K562 (cell line): ENCODE results near the gene SLC25A21. TPM values are rescaled to one million over a fixed set of nuclear protein-coding genes. Genes with fewer than 3 reads are reported as not detected.

ENCODE experiments used
- ATAC-seq: fragments of 200-7000 bp; cut with Tn5 transposase; 3 replicates; pipeline ENCODE4 v1.9.1; 2020; ENCODE audit warnings: moderate library complexity
- BruUV-seq: library from RNA; stranded (reverse); fragments of 400-500 nt; replicated peaks from 2 replicates; lab custom pipeline; 2021; lab: Mats Ljungman, UMichigan
- CTCF ChIA-PET: fragments of 300-600 bp; formaldehyde crosslinking; extraction: SDS; loops from one replicate; lab custom pipeline; 2021; ENCODE audit warnings: low intra/inter-chr PET ratio; lab: Yijun Ruan, JAX
- POLR2A ChIA-PET: fragments of 300-600, 350-650 bp; sonication (Branson Sonifier 250); formaldehyde crosslinking; extraction: SDS; loops from one replicate; lab custom pipeline; 2021; ENCODE audit warnings: antibody characterized with exemption, inconsistent platforms; lab: Yijun Ruan, JAX
- DNase-seq, 4 experiments: peaks; one replicate each; pipeline versions ENCODE4 v3.0.0 to v3.0.0-alpha.2; 2011 to 2018; ENCODE audit warnings: low spot score in 3 of 4, mixed read lengths in 3 of 4; ENCODE audit errors: extremely low read depth in 1 of 4
- FAIRE-seq: peaks from 2 replicates; lab custom pipeline; 2011; peaks lifted over from hg19 to GRCh38; lab: Jason Lieb, UNC
- H2AFZ ChIP-seq: 2 replicates; pipeline ENCODE4 v1.6.0; 2011; ENCODE audit warnings: low read depth, low read length, control low read depth, inconsistent platforms
- H3K27ac ChIP-seq: fragments of 200-600 bp; 3 replicates; pipeline ENCODE4 v1.8.0; 2011; ENCODE audit warnings: low read depth, mild to moderate bottlenecking, control low read depth, inconsistent platforms, low read length, moderate library complexity, mixed read lengths; ENCODE audit errors: extremely low read depth
- H3K27me3 ChIP-seq, 2 experiments: fragments of 300-600 bp in 1 of 2; 2 replicates in 1 of 2; 3 replicates in 1 of 2; pipeline versions ENCODE4 v1.6.0 to v1.8.0; 2011; ENCODE audit warnings: inconsistent platforms in 2 of 2, low read length in 2 of 2, mild to moderate bottlenecking in 1 of 2, mixed read lengths in 1 of 2, moderate library complexity in 1 of 2; ENCODE audit not compliant: control insufficient read depth in 2 of 2, insufficient read depth in 2 of 2
- H3K36me3 ChIP-seq: fragments of 300-600 bp; 3 replicates; pipeline ENCODE4 v1.8.0; 2011; ENCODE audit warnings: mild to moderate bottlenecking, low read length, inconsistent platforms; ENCODE audit not compliant: control insufficient read depth, insufficient read depth
- H3K4me1 ChIP-seq, 2 experiments: fragments of 200-600 bp in 1 of 2; replicated peaks in 1 of 2; 2 replicates in 1 of 2; 3 replicates in 1 of 2; pipeline versions ENCODE4 v1.5.1 to v1.8.0; 2011; ENCODE audit warnings: inconsistent platforms in 2 of 2, low read length in 2 of 2, mild to moderate bottlenecking in 1 of 2, mixed read lengths in 1 of 2, moderate library complexity in 1 of 2; ENCODE audit not compliant: control insufficient read depth in 2 of 2, insufficient read depth in 2 of 2
- H3K4me2 ChIP-seq: 2 replicates; pipeline ENCODE4 v1.6.1; 2011; ENCODE audit warnings: low read length, control low read depth, inconsistent platforms, mixed read lengths; ENCODE audit not compliant: insufficient read depth
- H3K4me3 ChIP-seq: fragments of 200-600 bp; sonication (generic), shearing (Covaris generic); 2 replicates; pipeline ENCODE4 v1.5.1; 2016; ENCODE audit warnings: control low read depth, inconsistent platforms
- H3K79me2 ChIP-seq: fragments of 200-600 bp; 3 replicates; pipeline ENCODE4 v1.8.0; 2011; ENCODE audit warnings: low read length, inconsistent platforms; ENCODE audit not compliant: control insufficient read depth, insufficient read depth
- H3K9ac ChIP-seq, 2 experiments: 2 replicates each; pipeline versions ENCODE4 v1.6.0 to v1.6.1; 2011; ENCODE audit warnings: low read depth in 2 of 2, low read length in 2 of 2, control low read depth in 1 of 2, inconsistent platforms in 1 of 2, mild to moderate bottlenecking in 1 of 2, mixed read lengths in 1 of 2; ENCODE audit not compliant: insufficient read depth in 1 of 2
- H3K9me1 ChIP-seq: one replicate; pipeline ENCODE4 v1.6.0; 2011; ENCODE audit warnings: inconsistent platforms, mild to moderate bottlenecking, low read length, moderate library complexity; ENCODE audit not compliant: control insufficient read depth, insufficient read depth
- H3K9me3 ChIP-seq: replicated peaks from 2 replicates; pipeline ENCODE4 v1.5.1; 2011; ENCODE audit warnings: low read depth, low read length, inconsistent platforms; ENCODE audit not compliant: control insufficient read depth, insufficient read depth
- H4K20me1 ChIP-seq: replicated peaks from 2 replicates; pipeline ENCODE4 v1.6.1; 2011; ENCODE audit warnings: low read length, inconsistent platforms, mixed read lengths; ENCODE audit not compliant: control insufficient read depth, insufficient read depth
- CLOCK ChIP-seq: fragments of 250-450 bp; sonication (Bioruptor Pico); IDR thresholded peaks from 2 replicates; pipeline ENCODE4 v1.4.0; 2020; ENCODE audit warnings: mild to moderate bottlenecking, moderate library complexity, borderline replicate concordance
- CTBP1 ChIP-seq: fragments of 450-650 bp; IDR thresholded peaks from 2 replicates; pipeline ENCODE4 v1.6.1; 2016; ENCODE audit warnings: borderline replicate concordance
- DIDO1 ChIP-seq: fragments of 450-650 bp; IDR thresholded peaks from 2 replicates; pipeline ENCODE4 v1.6.1; 2016; ENCODE audit warnings: low read depth, missing biosample characterization, missing genetic modification characterization
- GABPB1 ChIP-seq: sonication (generic); formaldehyde crosslinking; IDR thresholded peaks from 2 replicates; pipeline ENCODE4 v1.8.0; 2022; ENCODE audit warnings: mild to moderate bottlenecking, missing genetic modification reagents
- HNRNPLL ChIP-seq: fragments of 200-400 bp; formaldehyde crosslinking; IDR thresholded peaks from 2 replicates; pipeline ENCODE4 v1.6.1; 2017; ENCODE audit warnings: low read length, low read depth, mild to moderate bottlenecking; ENCODE audit not compliant: poor library complexity, severe bottlenecking
- L3MBTL2 ChIP-seq: fragments of 450-650 bp; IDR thresholded peaks from 2 replicates; pipeline ENCODE4 v1.6.1; 2016; ENCODE audit warnings: mild to moderate bottlenecking, moderate library complexity
- MTA1 ChIP-seq: fragments of 450-650 bp; IDR thresholded peaks from 2 replicates; pipeline ENCODE4 v1.6.1; 2017; ENCODE audit warnings: borderline replicate concordance
- RBM34 ChIP-seq: fragments of 200-400 bp; formaldehyde crosslinking; IDR thresholded peaks from 2 replicates; pipeline ENCODE4 v1.6.1; 2018; ENCODE audit warnings: low read length, borderline replicate concordance; ENCODE audit not compliant: insufficient read depth
- SP2 ChIP-seq: IDR thresholded peaks from 2 replicates; pipeline ENCODE4 v1.6.1; 2011; ENCODE audit warnings: mild to moderate bottlenecking, low read depth, low read length, moderate library complexity; ENCODE audit not compliant: poor library complexity, severe bottlenecking; ENCODE audit errors: extremely low read depth
- ZBED1 ChIP-seq: IDR thresholded peaks from 2 replicates; pipeline ENCODE4 v1.6.1; 2014
- ZNF224 ChIP-seq: sonication (generic); formaldehyde crosslinking; IDR thresholded peaks from 2 replicates; pipeline ENCODE4 v1.8.0; 2022; ENCODE audit warnings: mild to moderate bottlenecking, missing genetic modification reagents
- ZNF561 ChIP-seq: fragments of 450-650 bp; formaldehyde crosslinking; conservative IDR thresholded peaks from 2 replicates; pipeline ENCODE4 v1.4.0; 2020; ENCODE audit warnings: mild to moderate bottlenecking, moderate library complexity
- ZNF644 ChIP-seq: fragments of 200-800 bp; sonication (Bioruptor generic); IDR thresholded peaks from 2 replicates; pipeline ENCODE4 v1.6.1; 2016; ENCODE audit warnings: low read depth, missing genetic modification characterization, missing compliant biosample characterization
- ZNF79 ChIP-seq: fragments of 250-450 bp; sonication (Bioruptor Pico); IDR thresholded peaks from 2 replicates; pipeline ENCODE4 v1.4.0; 2020; ENCODE audit warnings: low read depth, mild to moderate bottlenecking, moderate library complexity
- WGBS: fragments of 100-300 bp; shearing (Covaris generic); methylation state at CpG from one replicate; pipeline ENCODE4 v1.1.6; 2016; ENCODE audit warnings: low coverage, mixed read lengths; ENCODE audit not compliant: insufficient coverage; ENCODE audit errors: missing lambda C conversion rate; 5-methylcytosine and 5-hydroxymethylcytosine counted together
- in situ Hi-C: fragments of 300-500 bp; cut with MboI; formaldehyde crosslinking; loops from 4 replicates; pipeline ENCODE4 v1.15.0; 2018; ENCODE audit warnings: inconsistent platforms, mixed read lengths
- intact Hi-C: fragments of 100-400 bp; cut with micrococcal nuclease; formaldehyde crosslinking; loops from 2 replicates; pipeline ENCODE4 v1.14.2; 2022
- polyA plus RNA-seq, 8 experiments: library from polyadenylated mRNA; depleted of rRNA in 4 of 8; stranded (reverse) in 5 of 8; unstranded in 3 of 8; fragments of >200 nt; fragmentation: Nextera tagmentation in 2 of 8; fragmentation: Illumina TruSeq in 1 of 8; extraction: Ambion mirVana in 2 of 8; extraction: Trizol in 1 of 8; gene quantifications; 2 replicates each; pipeline versions ENCODE4 v1.2.1 to v1.2.3, GENCODE V29; 2011 to 2014; ENCODE audit warnings: inconsistent platforms in 1 of 8, missing spikeins in 1 of 8
- total RNA-seq, 7 experiments: library from RNA; depleted of rRNA in 6 of 7; stranded (reverse); fragments of >200 nt in 6 of 7; fragmentation: Illumina TruSeq in 2 of 7; extraction: Trizol in 2 of 7; gene quantifications; 2 replicates each; pipeline versions ENCODE4 v1.2.1 to v1.2.3, GENCODE V29; 2011 to 2021; ENCODE audit warnings: low replicate concordance in 1 of 7

The SLC25A21 gene
- total and polyA plus RNA-seq, 9 of the 15 experiments (the other 6 are each of a cell fraction or from before 2014, with no cell fraction given) = 15.2 to 46.7 (median 28.7) TPM

DNA sequence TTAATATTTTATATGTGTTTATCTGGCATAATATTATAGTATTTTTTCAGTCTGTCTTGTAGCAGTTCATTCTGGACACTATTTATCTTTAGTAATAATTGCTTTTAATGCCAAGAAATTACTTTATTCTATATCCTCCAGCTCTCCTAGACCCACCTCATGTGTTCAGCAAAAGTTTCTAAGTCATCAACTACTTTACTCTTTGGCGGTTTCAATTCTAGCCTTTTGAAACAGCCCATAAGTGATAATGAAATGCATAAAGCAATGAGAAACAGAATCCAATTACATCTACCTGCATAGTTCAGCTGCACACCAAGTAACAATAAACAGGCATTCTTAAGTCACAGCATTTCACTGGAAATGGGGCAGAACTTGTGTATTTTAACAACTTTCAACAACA lies 225.5 kb downstream of the SLC25A21 start:
- FAIRE-seq (no peak), ATAC-seq (no peak), DNase-seq (no peak)
- no peaks in the 10 kb centered on the region for H3K9me1 ChIP-seq
- no peak for TF ChIP-seq ZNF561 (CRISPR knock-in tag)
- no peak for TF ChIP-seq ZNF79
- no peak for TF ChIP-seq ZNF224 (CRISPR knock-in tag)
- TF ChIP-seq HNRNPLL = no peak
- TF ChIP-seq L3MBTL2 = no peak
- no peak for TF ChIP-seq SP2
- TF ChIP-seq GABPB1 (CRISPR knock-in tag) = no peak
- TF ChIP-seq DIDO1 (tag) = no peak
- TF ChIP-seq CLOCK (CRISPR knock-in tag) = no peak
- no peak for TF ChIP-seq ZNF644 (tag)
- TF ChIP-seq RBM34 = no peak
- TF ChIP-seq CTBP1 = no peak
- no peak for TF ChIP-seq ZBED1
- TF ChIP-seq MTA1 = no peak
- no peaks in the 10 kb centered on the region for H3K79me2 ChIP-seq
- H3K9me3 ChIP-seq = no peaks in the 10 kb centered on the region
- BruUV-seq = no TSS peak
- ChIA-PET CTCF (no interaction called here), POLR2A (no interaction called here)
- H3K4me2 ChIP-seq = no peak overlapping the region
- intact Hi-C loops = loop anchor here (10.0 kb wide), 2 partner anchors 198 to 392 kb away; no protein-coding TSS in a partner anchor
- in situ Hi-C loops = no loop called here
- WGBS = 100% methylated on average over 1 of the region's 1 CpG
- H3K36me3 ChIP-seq = no peaks in the 10 kb centered on the region
- H3K9ac ChIP-seq = no peak overlapping the region
- no peaks in the 10 kb centered on the region for H3K27me3 ChIP-seq
- no peak overlapping the region for H3K4me3 ChIP-seq
- H3K27ac ChIP-seq = no peak overlapping the region
- H3K4me1 ChIP-seq = no peaks in the 10 kb centered on the region
- no peak overlapping the region for H2AFZ ChIP-seq
- H4K20me1 ChIP-seq = no peaks in the 10 kb centered on the region
